HepG2 (cell line): ENCODE measurements around the gene LAG3. TPM values are rescaled to one million over a fixed set of nuclear protein-coding genes. Genes with fewer than 3 reads are reported as not detected.

Experiments used
- ATF4 ChIP-seq, 2 experiments: fragments of 450-650 bp in 1 of 2; sonication (generic) in 1 of 2; formaldehyde crosslinking; IDR thresholded peaks; 2 replicates each; pipeline versions ENCODE4 v1.5.0 to v1.8.0; 2020 to 2022; ENCODE audit warnings: mild to moderate bottlenecking in 1 of 2, missing genetic modification reagents in 1 of 2
- DNMT3B ChIP-seq: conservative IDR thresholded peaks from 2 replicates; pipeline ENCODE4 v1.6.1; 2016; ENCODE audit warnings: missing biosample characterization, control low read depth
- FOXM1 ChIP-seq: sonication (generic); formaldehyde crosslinking; IDR thresholded peaks from 2 replicates; pipeline ENCODE4 v1.5.0; 2020; ENCODE audit warnings: missing genetic modification reagents
- GPBP1L1 ChIP-seq: sonication (generic); formaldehyde crosslinking; IDR thresholded peaks from 2 replicates; pipeline ENCODE4 v1.5.0; 2020; ENCODE audit warnings: mild to moderate bottlenecking, missing genetic modification reagents
- HMG20B ChIP-seq: conservative IDR thresholded peaks from 2 replicates; pipeline ENCODE4 v1.6.1; 2016; ENCODE audit warnings: missing genetic modification reagents, missing compliant biosample characterization
- PRPF4 ChIP-seq: fragments of 200-400 bp; formaldehyde crosslinking; IDR thresholded peaks from 2 replicates; pipeline ENCODE4 v1.6.1; 2016; ENCODE audit warnings: low read length, low read depth; ENCODE audit not compliant: poor library complexity, severe bottlenecking
- SMYD3 ChIP-seq: sonication (generic); formaldehyde crosslinking; IDR thresholded peaks from 2 replicates; pipeline ENCODE4 v1.8.1; 2023; ENCODE audit warnings: mild to moderate bottlenecking, missing genetic modification reagents
- TAF15 ChIP-seq: fragments of 200-400 bp; formaldehyde crosslinking; IDR thresholded peaks from one replicate; pipeline ENCODE4 v1.6.1; 2018; ENCODE audit warnings: mild to moderate bottlenecking, low read depth, low read length; ENCODE audit not compliant: poor library complexity, severe bottlenecking
- ZFP37 ChIP-seq: sonication (generic); formaldehyde crosslinking; IDR thresholded peaks from 2 replicates; pipeline ENCODE4 v1.4.0; 2020; ENCODE audit warnings: missing genetic modification reagents, borderline replicate concordance
- ZNF441 ChIP-seq: sonication (generic); formaldehyde crosslinking; IDR thresholded peaks from 2 replicates; pipeline ENCODE4 v1.7.0; 2021; ENCODE audit warnings: missing genetic modification reagents, borderline replicate concordance
- polyA plus RNA-seq, 8 experiments: library from polyadenylated mRNA; depleted of rRNA in 3 of 8; stranded (reverse) in 7 of 8; unstranded in 1 of 8; fragments of >200 nt; fragmentation: Illumina TruSeq in 4 of 8; extraction: Trizol in 4 of 8; gene quantifications; 2 replicates each; pipeline versions ENCODE4 v1.2.1 to v1.2.3, GENCODE V29; 2011 to 2016; ENCODE audit warnings: low read depth in 4 of 8, missing spikeins in 1 of 8, mixed read lengths in 1 of 8; ENCODE audit not compliant: insufficient read depth in 1 of 8
- total RNA-seq, 5 experiments: library from RNA; depleted of rRNA; stranded (reverse); fragments of >200 nt; fragmentation: Illumina TruSeq; extraction: Trizol; gene quantifications; 2 replicates each; pipeline ENCODE4 v1.2.3, GENCODE V29; 2016; ENCODE audit warnings: low read depth in 1 of 5
- TF ChIP-seq, protein P1 (sequence below): sonication (generic); formaldehyde crosslinking; IDR thresholded peaks from 2 replicates; pipeline ENCODE4; 2020; ENCODE audit warnings: missing genetic modification reagents, mild to moderate bottlenecking, borderline replicate concordance
- TF ChIP-seq, protein P2 (sequence below): sonication (generic); formaldehyde crosslinking; IDR thresholded peaks from 2 replicates; pipeline ENCODE4 v1.5.0; 2020; ENCODE audit warnings: mild to moderate bottlenecking, missing genetic modification reagents, borderline replicate concordance

Gene LAG3
- total and polyA plus RNA-seq, 2 of the 13 experiments (the other 11 are each of a cell fraction or from before 2014, with no cell fraction given): 0.11 to 0.26 TPM

- TF ChIP-seq HMG20B (CRISPR knock-in tag): peak; percentile 60
- TF ChIP-seq ATF4 (CRISPR knock-in tag; IDR thresholded peaks at IDR 0.05): 0 out of 4 replicates have a peak, but pooled peaks of 1 of the 2 experiments have one; percentile 22
- peak; percentile 62 for TF ChIP-seq PRPF4
- TF ChIP-seq FOXM1 (CRISPR knock-in tag): no peak
- TF ChIP-seq ZFP37: no peak
- no peak for TF ChIP-seq TAF15
- TF ChIP-seq, protein P1, sequence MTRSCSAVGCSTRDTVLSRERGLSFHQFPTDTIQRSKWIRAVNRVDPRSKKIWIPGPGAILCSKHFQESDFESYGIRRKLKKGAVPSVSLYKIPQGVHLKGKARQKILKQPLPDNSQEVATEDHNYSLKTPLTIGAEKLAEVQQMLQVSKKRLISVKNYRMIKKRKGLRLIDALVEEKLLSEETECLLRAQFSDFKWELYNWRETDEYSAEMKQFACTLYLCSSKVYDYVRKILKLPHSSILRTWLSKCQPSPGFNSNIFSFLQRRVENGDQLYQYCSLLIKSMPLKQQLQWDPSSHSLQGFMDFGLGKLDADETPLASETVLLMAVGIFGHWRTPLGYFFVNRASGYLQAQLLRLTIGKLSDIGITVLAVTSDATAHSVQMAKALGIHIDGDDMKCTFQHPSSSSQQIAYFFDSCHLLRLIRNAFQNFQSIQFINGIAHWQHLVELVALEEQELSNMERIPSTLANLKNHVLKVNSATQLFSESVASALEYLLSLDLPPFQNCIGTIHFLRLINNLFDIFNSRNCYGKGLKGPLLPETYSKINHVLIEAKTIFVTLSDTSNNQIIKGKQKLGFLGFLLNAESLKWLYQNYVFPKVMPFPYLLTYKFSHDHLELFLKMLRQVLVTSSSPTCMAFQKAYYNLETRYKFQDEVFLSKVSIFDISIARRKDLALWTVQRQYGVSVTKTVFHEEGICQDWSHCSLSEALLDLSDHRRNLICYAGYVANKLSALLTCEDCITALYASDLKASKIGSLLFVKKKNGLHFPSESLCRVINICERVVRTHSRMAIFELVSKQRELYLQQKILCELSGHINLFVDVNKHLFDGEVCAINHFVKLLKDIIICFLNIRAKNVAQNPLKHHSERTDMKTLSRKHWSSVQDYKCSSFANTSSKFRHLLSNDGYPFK (CRISPR knock-in tag): peak; percentile 64; the same call in 1 of the 2 replicates
- TF ChIP-seq SMYD3: 0 out of 2 replicates have a peak, but pooled peaks have one; percentile 76
- TF ChIP-seq GPBP1L1 (CRISPR knock-in tag): no peak
- TF ChIP-seq DNMT3B (CRISPR knock-in tag): no peak
- TF ChIP-seq ZNF441: peak; percentile 74; the same call in 1 of the 2 replicates
- TF ChIP-seq, protein P2, sequence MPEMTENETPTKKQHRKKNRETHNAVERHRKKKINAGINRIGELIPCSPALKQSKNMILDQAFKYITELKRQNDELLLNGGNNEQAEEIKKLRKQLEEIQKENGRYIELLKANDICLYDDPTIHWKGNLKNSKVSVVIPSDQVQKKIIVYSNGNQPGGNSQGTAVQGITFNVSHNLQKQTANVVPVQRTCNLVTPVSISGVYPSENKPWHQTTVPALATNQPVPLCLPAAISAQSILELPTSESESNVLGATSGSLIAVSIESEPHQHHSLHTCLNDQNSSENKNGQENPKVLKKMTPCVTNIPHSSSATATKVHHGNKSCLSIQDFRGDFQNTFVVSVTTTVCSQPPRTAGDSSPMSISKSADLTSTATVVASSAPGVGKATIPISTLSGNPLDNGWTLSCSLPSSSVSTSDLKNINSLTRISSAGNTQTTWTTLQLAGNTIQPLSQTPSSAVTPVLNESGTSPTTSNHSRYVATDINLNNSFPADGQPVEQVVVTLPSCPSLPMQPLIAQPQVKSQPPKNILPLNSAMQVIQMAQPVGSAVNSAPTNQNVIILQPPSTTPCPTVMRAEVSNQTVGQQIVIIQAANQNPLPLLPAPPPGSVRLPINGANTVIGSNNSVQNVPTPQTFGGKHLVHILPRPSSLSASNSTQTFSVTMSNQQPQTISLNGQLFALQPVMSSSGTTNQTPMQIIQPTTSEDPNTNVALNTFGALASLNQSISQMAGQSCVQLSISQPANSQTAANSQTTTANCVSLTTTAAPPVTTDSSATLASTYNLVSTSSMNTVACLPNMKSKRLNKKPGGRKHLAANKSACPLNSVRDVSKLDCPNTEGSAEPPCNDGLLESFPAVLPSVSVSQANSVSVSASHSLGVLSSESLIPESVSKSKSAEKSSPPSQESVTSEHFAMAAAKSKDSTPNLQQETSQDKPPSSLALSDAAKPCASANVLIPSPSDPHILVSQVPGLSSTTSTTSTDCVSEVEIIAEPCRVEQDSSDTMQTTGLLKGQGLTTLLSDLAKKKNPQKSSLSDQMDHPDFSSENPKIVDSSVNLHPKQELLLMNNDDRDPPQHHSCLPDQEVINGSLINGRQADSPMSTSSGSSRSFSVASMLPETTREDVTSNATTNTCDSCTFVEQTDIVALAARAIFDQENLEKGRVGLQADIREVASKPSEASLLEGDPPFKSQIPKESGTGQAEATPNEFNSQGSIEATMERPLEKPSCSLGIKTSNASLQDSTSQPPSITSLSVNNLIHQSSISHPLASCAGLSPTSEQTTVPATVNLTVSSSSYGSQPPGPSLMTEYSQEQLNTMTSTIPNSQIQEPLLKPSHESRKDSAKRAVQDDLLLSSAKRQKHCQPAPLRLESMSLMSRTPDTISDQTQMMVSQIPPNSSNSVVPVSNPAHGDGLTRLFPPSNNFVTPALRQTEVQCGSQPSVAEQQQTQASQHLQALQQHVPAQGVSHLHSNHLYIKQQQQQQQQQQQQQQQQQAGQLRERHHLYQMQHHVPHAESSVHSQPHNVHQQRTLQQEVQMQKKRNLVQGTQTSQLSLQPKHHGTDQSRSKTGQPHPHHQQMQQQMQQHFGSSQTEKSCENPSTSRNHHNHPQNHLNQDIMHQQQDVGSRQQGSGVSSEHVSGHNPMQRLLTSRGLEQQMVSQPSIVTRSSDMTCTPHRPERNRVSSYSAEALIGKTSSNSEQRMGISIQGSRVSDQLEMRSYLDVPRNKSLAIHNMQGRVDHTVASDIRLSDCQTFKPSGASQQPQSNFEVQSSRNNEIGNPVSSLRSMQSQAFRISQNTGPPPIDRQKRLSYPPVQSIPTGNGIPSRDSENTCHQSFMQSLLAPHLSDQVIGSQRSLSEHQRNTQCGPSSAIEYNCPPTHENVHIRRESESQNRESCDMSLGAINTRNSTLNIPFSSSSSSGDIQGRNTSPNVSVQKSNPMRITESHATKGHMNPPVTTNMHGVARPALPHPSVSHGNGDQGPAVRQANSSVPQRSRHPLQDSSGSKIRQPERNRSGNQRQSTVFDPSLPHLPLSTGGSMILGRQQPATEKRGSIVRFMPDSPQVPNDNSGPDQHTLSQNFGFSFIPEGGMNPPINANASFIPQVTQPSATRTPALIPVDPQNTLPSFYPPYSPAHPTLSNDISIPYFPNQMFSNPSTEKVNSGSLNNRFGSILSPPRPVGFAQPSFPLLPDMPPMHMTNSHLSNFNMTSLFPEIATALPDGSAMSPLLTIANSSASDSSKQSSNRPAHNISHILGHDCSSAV (CRISPR knock-in tag): no peak
Measured at GRCh38 chr12:6752921-6753771, 19.2 kb upstream of the LAG3 start, which contains the start of gene MLF2 (continued).
